IMR-90 (cell line): ENCODE results near the gene ITSN2. TPM values are rescaled to one million over a fixed set of nuclear protein-coding genes. Genes with fewer than 3 reads are reported as not detected.

Source experiments
- ATAC-seq: fragments of 200-7000 bp; cut with Tn5 transposase; 2 replicates; pipeline ENCODE4 v1.9.1; 2020; ENCODE audit warnings: low read depth, mild to moderate bottlenecking, moderate library complexity
- BruUV-seq: library from RNA; stranded (reverse); fragments of 400-500 nt; replicated peaks from 2 replicates; lab custom pipeline; 2021; lab: Mats Ljungman, UMichigan
- CTCF ChIA-PET: fragments of 300-600 bp; formaldehyde crosslinking; extraction: SDS; loops from one replicate; lab custom pipeline; 2021; ENCODE audit warnings: antibody characterized with exemption; lab: Yijun Ruan, JAX
- POLR2A ChIA-PET: fragments of 300-600 bp; sonication (Branson Sonifier 250); formaldehyde crosslinking; loops from one replicate; lab custom pipeline; 2022; ENCODE audit warnings: antibody characterized with exemption; ENCODE audit not compliant: unreplicated experiment; lab: Charles Lee
- DNase-seq: peaks from one replicate; pipeline ENCODE4 v3.0.0; 2013
- H2AFZ ChIP-seq: replicated peaks from 2 replicates; pipeline ENCODE3; 2013; ENCODE audit warnings: low read length, mild to moderate bottlenecking; ENCODE audit not compliant: poor library complexity
- H2AK5ac ChIP-seq: 2 replicates; pipeline ENCODE4 v1.6.1; 2013; ENCODE audit warnings: low read depth, low read length, inconsistent platforms
- H2AK9ac ChIP-seq: replicated peaks from 2 replicates; pipeline ENCODE3; 2013; ENCODE audit warnings: mild to moderate bottlenecking, low read depth, low read length, moderate library complexity; ENCODE audit not compliant: poor library complexity
- H2BK120ac ChIP-seq: 2 replicates; pipeline ENCODE4 v1.6.1; 2013; ENCODE audit warnings: low read depth, low read length, inconsistent platforms
- H2BK15ac ChIP-seq: 3 replicates; pipeline ENCODE4 v1.6.1; 2013; ENCODE audit warnings: low read depth, low read length, inconsistent platforms
- H2BK20ac ChIP-seq: 2 replicates; pipeline ENCODE4 v1.6.1; 2013; ENCODE audit warnings: low read depth, mild to moderate bottlenecking, inconsistent platforms, low read length, moderate library complexity
- H2BK5ac ChIP-seq: 2 replicates; pipeline ENCODE4 v1.6.1; 2013; ENCODE audit warnings: mild to moderate bottlenecking, low read depth, low read length, inconsistent platforms; ENCODE audit not compliant: poor library complexity, severe bottlenecking
- H3K14ac ChIP-seq: replicated peaks from 2 replicates; pipeline ENCODE4 v1.6.1; 2013; ENCODE audit warnings: low read depth, low read length, inconsistent platforms
- H3K18ac ChIP-seq: 2 replicates; pipeline ENCODE4 v1.6.1; 2013; ENCODE audit warnings: low read depth, low read length, control low read depth
- H3K23ac ChIP-seq: 2 replicates; pipeline ENCODE4 v1.6.1; 2013; ENCODE audit warnings: low read depth, low read length, inconsistent platforms
- H3K27ac ChIP-seq: 2 replicates; pipeline ENCODE4 v1.5.1; 2013; ENCODE audit warnings: mild to moderate bottlenecking, control low read depth, low read length; ENCODE audit not compliant: insufficient read depth
- H3K27me3 ChIP-seq: 2 replicates; pipeline ENCODE4 v1.6.1; 2013; ENCODE audit warnings: low read length; ENCODE audit not compliant: control insufficient read depth, insufficient read depth
- H3K36me3 ChIP-seq: 2 replicates; pipeline ENCODE4 v1.6.1; 2013; ENCODE audit warnings: low read length, mixed read lengths; ENCODE audit not compliant: control insufficient read depth, insufficient read depth
- H3K4ac ChIP-seq: 2 replicates; pipeline ENCODE4 v1.6.1; 2013; ENCODE audit warnings: low read depth, low read length, inconsistent platforms
- H3K4me1 ChIP-seq: 2 replicates; pipeline ENCODE4 v1.6.1; 2013; ENCODE audit warnings: low read length, mixed read lengths; ENCODE audit not compliant: control insufficient read depth, insufficient read depth
- H3K4me2 ChIP-seq: 2 replicates; pipeline ENCODE4 v1.6.1; 2013; ENCODE audit warnings: low read depth, mild to moderate bottlenecking, control low read depth, low read length, moderate library complexity
- H3K4me3 ChIP-seq: 2 replicates; pipeline ENCODE4 v1.5.1; 2013; ENCODE audit warnings: low read depth, mild to moderate bottlenecking, control low read depth, low read length, moderate library complexity; ENCODE audit not compliant: insufficient read depth
- H3K56ac ChIP-seq: 2 replicates; pipeline ENCODE4 v1.6.1; 2013; ENCODE audit warnings: low read length, inconsistent platforms; ENCODE audit not compliant: insufficient read depth; ENCODE audit errors: extremely low read depth
- H3K79me1 ChIP-seq, 2 experiments: 2 replicates each; pipeline ENCODE4 v1.6.1; 2013; ENCODE audit warnings: low read length in 2 of 2, inconsistent platforms in 1 of 2, low read depth in 1 of 2
- H3K9ac ChIP-seq: 2 replicates; pipeline ENCODE4 v1.6.1; 2013; ENCODE audit warnings: low read depth, low read length, control low read depth
- H3K9me1 ChIP-seq: 2 replicates; pipeline ENCODE4 v1.6.1; 2013; ENCODE audit warnings: low read length, inconsistent platforms; ENCODE audit not compliant: insufficient read depth
- H3K9me3 ChIP-seq: 2 replicates; pipeline ENCODE4 v1.6.1; 2013; ENCODE audit warnings: low read length; ENCODE audit not compliant: control insufficient read depth, insufficient read depth
- H4K20me1 ChIP-seq: 2 replicates; pipeline ENCODE4 v1.6.1; 2013; ENCODE audit warnings: low read length, inconsistent platforms; ENCODE audit not compliant: insufficient read depth
- H4K5ac ChIP-seq: 2 replicates; pipeline ENCODE4 v1.6.1; 2013; ENCODE audit warnings: mild to moderate bottlenecking, low read depth, low read length, control low read depth
- H4K8ac ChIP-seq, 2 experiments: 2 replicates each; pipeline ENCODE4 v1.6.1; 2013; ENCODE audit warnings: low read depth in 2 of 2, low read length in 2 of 2, control low read depth in 1 of 2, inconsistent platforms in 1 of 2
- H4K91ac ChIP-seq: 2 replicates; pipeline ENCODE4 v1.6.1; 2013; ENCODE audit warnings: low read depth, low read length, inconsistent platforms; ENCODE audit not compliant: insufficient read depth
- BHLHE40 ChIP-seq: fragments of 150-350 bp; IDR thresholded peaks from 2 replicates; pipeline ENCODE4 v1.6.1; 2016; ENCODE audit warnings: mild to moderate bottlenecking, low read depth, low read length
- CHD1 ChIP-seq: IDR thresholded peaks from 2 replicates; pipeline ENCODE4 v1.6.1; 2012; ENCODE audit warnings: low read depth, low read length, improper control_type of control experiment
- NFE2L2 ChIP-seq: fragments of 150-350 bp; IDR thresholded peaks from 2 replicates; pipeline ENCODE4 v1.6.1; 2016; ENCODE audit warnings: low read depth, mild to moderate bottlenecking, low read length
- RAD21 ChIP-seq: IDR thresholded peaks from 2 replicates; pipeline ENCODE4 v1.6.1; 2012; ENCODE audit warnings: low read length, improper control_type of control experiment
- RCOR1 ChIP-seq: IDR thresholded peaks from 2 replicates; pipeline ENCODE4 v1.6.1; 2012; ENCODE audit warnings: mild to moderate bottlenecking, low read length, improper control_type of control experiment; ENCODE audit not compliant: insufficient replicate concordance
- SMC3 ChIP-seq: fragments of 150-350 bp; IDR thresholded peaks from 2 replicates; pipeline ENCODE4 v1.6.1; 2016; ENCODE audit warnings: low read depth, mild to moderate bottlenecking, antibody characterized with exemption, low read length, moderate library complexity
- WGBS, 2 experiments: methylation state at CpG; one replicate each; pipeline versions ENCODE4 v1.1.5 to v1.1.7; 2013; ENCODE audit warnings: missing lambda C conversion rate in 2 of 2; ENCODE audit not compliant: insufficient read length in 1 of 2; ENCODE audit errors: extremely low coverage in 2 of 2; 5-methylcytosine and 5-hydroxymethylcytosine counted together
- dilution Hi-C: fragments of 300-500 bp; cut with HindIII; formaldehyde crosslinking; loops from one replicate; pipeline ENCODE4 v1.14.3; 2018; ENCODE audit warnings: low sequenced_read_pairs; ENCODE audit not compliant: unreplicated experiment
- in situ Hi-C: fragments of 300-500 bp; cut with MboI; formaldehyde crosslinking; loops from 3 replicates; pipeline ENCODE4 v1.14.3; 2019; ENCODE audit warnings: low sequenced_read_pairs, inconsistent platforms, mixed read lengths
- intact Hi-C: fragments of 100-400 bp; cut with micrococcal nuclease; formaldehyde crosslinking; loops from 2 replicates; pipeline ENCODE4 v1.10.0; 2022
- polyA plus RNA-seq, 3 experiments: library from polyadenylated mRNA; depleted of rRNA; stranded (reverse); fragments of >200 nt; gene quantifications; 2 replicates each; pipeline ENCODE4 v1.2.3, GENCODE V29; 2012; ENCODE audit warnings: low replicate concordance in 1 of 3
- total RNA-seq: library from RNA; depleted of rRNA; stranded (reverse); fragments of >200 nt; gene quantifications from 2 replicates; pipeline ENCODE4 v1.2.3, GENCODE V29; 2012
- TF ChIP-seq, protein P1 (sequence below): fragments of 150-350 bp; IDR thresholded peaks from 2 replicates; pipeline ENCODE4 v1.6.1; 2017; ENCODE audit warnings: mild to moderate bottlenecking, antibody characterized with exemption, low read length, low read depth
- TF ChIP-seq, protein P2 (sequence below): conservative IDR thresholded peaks from 2 replicates; pipeline ENCODE4 v1.5.1; 2012; ENCODE audit warnings: mild to moderate bottlenecking, low read depth, low read length, improper control_type of control experiment

ITSN2 gene
- total and polyA plus RNA-seq, 2 of the 4 experiments (the other 2 are of a cell fraction), result 10.7 to 17.2 TPM

DNA sequence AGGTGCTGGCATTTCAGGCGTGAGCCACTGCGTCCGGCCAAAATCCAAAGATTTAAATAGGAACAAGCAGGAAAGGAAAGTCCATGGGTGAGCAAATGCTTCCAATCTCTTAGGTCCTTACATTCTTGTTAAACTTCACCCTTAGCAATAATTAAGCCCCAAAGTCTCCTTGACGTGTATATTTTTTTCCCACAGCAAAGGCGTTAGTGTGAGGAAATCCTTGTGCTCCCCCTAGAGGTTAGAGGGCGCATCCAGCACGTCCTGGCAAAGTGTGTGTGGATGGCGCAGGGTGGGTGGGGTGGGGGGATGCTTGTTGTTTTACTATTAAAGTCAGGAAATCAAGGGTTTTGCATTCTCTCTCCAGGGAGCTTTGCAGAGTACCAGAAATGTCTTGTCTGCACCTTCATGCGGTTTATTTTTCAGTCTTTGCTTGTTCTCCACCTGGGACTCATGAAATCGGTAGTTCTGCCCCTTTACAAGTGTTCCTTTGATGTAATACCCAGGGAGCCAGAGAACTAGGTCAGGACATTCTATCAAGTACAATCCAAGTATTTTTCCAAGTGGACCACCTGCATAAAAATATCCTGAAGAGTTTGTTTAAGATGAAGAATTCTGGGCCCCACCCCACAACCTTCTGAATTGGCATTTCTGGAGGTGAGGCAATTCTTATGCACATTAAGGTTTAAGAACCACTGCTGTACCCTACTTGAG is 22.2 kb upstream of the ITSN2 start:
- no peaks in the 10 kb centered on the region for H3K9me1 ChIP-seq
- H3K9ac ChIP-seq, result no peak overlapping the region
- no peak overlapping the region for H2BK15ac ChIP-seq
- H3K9me3 ChIP-seq, result no peaks in the 10 kb centered on the region
- H3K14ac ChIP-seq, result no peak overlapping the region
- 31% methylated on average over 6 of the region's 10 CpGs; no CpG with 5 or more reads in 1 of the 2 experiments for WGBS, 2 experiments
- no peaks in the 10 kb centered on the region for H3K4me1 ChIP-seq
- H4K8ac ChIP-seq, result no peak overlapping the region
- BruUV-seq, result no TSS peak
- H3K27me3 ChIP-seq, result no peaks in the 10 kb centered on the region
- H4K91ac ChIP-seq, result no peak overlapping the region
- no peaks in the 10 kb centered on the region for H4K20me1 ChIP-seq
- H2AFZ ChIP-seq, result no peak overlapping the region
- ChIA-PET POLR2A (no interaction called here), CTCF (no interaction called here)
- H2BK120ac ChIP-seq, result no peak overlapping the region
- H3K27ac ChIP-seq, result no peak overlapping the region
- H3K4ac ChIP-seq, result no peak overlapping the region
- no peak overlapping the region for H4K5ac ChIP-seq
- peak; percentile 96 for ATAC-seq
- no peak overlapping the region for H3K56ac ChIP-seq
- H3K23ac ChIP-seq, result no peak overlapping the region
- in situ Hi-C loops, result no loop called here
- H2BK20ac ChIP-seq, result no peak overlapping the region
- no peak overlapping the region for H2AK9ac ChIP-seq
- no peaks in the 10 kb centered on the region for H3K36me3 ChIP-seq
- no peak overlapping the region for H3K4me2 ChIP-seq
- H3K79me1 ChIP-seq, result no peaks in the 10 kb centered on the region
- no peak overlapping the region for H3K18ac ChIP-seq
- dilution Hi-C loops, result no loop called here
- H2AK5ac ChIP-seq, result no peak overlapping the region
- DNase-seq, result peak; percentile 65
- intact Hi-C loops, result loop anchor here (1.0 to 5.0 kb wide), 3 partner anchors 145 to 558 kb away; partner anchors contain the start of gene TP53I3
- H3K4me3 ChIP-seq, result no peak overlapping the region
- TF ChIP-seq RAD21 (peak; percentile 79), CHD1 (no peak), SMC3 (peak; percentile 56), RCOR1 (no peak), BHLHE40 (no peak), NFE2L2 (no peak)
- TF ChIP-seq, protein P1, sequence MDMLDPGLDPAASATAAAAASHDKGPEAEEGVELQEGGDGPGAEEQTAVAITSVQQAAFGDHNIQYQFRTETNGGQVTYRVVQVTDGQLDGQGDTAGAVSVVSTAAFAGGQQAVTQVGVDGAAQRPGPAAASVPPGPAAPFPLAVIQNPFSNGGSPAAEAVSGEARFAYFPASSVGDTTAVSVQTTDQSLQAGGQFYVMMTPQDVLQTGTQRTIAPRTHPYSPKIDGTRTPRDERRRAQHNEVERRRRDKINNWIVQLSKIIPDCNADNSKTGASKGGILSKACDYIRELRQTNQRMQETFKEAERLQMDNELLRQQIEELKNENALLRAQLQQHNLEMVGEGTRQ, result no peak
- TF ChIP-seq, protein P2, sequence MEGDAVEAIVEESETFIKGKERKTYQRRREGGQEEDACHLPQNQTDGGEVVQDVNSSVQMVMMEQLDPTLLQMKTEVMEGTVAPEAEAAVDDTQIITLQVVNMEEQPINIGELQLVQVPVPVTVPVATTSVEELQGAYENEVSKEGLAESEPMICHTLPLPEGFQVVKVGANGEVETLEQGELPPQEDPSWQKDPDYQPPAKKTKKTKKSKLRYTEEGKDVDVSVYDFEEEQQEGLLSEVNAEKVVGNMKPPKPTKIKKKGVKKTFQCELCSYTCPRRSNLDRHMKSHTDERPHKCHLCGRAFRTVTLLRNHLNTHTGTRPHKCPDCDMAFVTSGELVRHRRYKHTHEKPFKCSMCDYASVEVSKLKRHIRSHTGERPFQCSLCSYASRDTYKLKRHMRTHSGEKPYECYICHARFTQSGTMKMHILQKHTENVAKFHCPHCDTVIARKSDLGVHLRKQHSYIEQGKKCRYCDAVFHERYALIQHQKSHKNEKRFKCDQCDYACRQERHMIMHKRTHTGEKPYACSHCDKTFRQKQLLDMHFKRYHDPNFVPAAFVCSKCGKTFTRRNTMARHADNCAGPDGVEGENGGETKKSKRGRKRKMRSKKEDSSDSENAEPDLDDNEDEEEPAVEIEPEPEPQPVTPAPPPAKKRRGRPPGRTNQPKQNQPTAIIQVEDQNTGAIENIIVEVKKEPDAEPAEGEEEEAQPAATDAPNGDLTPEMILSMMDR, result peak; percentile 71
- H2BK5ac ChIP-seq, result no peak overlapping the region
